ENCODE data around the gene SIRT2. TPM values are rescaled to one million over a fixed set of nuclear protein-coding genes. Genes with fewer than 3 reads are reported as not detected.

Gene SIRT2
- total RNA-seq, 4 donors from 2014 or later = 59.6 to 115 (median 74.5) TPM

DNA sequence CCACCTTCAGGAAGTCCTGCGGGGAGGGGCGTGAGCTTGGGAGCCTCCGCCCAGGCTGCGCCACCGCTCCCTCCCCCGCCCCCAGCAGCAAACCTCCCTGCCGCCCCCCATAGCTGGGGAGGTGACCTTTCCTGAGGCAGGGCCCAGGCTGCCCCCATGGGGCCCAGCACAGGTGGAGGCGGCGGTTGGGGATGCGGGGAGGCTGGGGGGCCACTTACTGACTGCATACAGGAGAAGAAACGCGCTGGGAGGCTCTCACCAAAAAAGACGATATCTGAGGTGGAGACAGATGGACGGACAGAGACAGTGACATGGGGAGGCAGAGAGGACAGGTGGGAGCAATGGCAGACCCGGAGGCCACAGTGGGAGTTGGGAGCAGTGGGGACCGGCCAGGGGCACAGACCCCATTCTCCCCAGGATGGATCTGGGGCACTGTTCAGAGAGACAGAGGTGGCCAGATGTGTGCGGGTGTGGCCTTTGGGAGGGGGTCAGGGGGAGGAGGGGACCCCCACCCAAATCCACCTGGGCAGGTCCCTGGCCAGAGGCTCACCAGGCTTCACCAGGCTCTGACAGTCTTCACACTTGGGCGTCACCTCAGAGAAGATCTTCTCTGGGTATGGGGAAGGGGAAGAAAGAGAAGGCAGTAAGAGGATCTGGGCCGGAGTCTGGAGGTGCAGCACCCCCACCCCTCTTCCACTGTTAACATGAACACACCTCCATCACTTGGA lies 18.4 kb downstream of the SIRT2 start:
- no peak for DNase-seq (ENCODE audit: low spot score)
- TF ChIP-seq, protein P1, sequence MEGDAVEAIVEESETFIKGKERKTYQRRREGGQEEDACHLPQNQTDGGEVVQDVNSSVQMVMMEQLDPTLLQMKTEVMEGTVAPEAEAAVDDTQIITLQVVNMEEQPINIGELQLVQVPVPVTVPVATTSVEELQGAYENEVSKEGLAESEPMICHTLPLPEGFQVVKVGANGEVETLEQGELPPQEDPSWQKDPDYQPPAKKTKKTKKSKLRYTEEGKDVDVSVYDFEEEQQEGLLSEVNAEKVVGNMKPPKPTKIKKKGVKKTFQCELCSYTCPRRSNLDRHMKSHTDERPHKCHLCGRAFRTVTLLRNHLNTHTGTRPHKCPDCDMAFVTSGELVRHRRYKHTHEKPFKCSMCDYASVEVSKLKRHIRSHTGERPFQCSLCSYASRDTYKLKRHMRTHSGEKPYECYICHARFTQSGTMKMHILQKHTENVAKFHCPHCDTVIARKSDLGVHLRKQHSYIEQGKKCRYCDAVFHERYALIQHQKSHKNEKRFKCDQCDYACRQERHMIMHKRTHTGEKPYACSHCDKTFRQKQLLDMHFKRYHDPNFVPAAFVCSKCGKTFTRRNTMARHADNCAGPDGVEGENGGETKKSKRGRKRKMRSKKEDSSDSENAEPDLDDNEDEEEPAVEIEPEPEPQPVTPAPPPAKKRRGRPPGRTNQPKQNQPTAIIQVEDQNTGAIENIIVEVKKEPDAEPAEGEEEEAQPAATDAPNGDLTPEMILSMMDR (IDR thresholded peaks at IDR 0.05) = no peak
- no peak for ATAC-seq (ENCODE audit: low FRiP score)

DNA sequence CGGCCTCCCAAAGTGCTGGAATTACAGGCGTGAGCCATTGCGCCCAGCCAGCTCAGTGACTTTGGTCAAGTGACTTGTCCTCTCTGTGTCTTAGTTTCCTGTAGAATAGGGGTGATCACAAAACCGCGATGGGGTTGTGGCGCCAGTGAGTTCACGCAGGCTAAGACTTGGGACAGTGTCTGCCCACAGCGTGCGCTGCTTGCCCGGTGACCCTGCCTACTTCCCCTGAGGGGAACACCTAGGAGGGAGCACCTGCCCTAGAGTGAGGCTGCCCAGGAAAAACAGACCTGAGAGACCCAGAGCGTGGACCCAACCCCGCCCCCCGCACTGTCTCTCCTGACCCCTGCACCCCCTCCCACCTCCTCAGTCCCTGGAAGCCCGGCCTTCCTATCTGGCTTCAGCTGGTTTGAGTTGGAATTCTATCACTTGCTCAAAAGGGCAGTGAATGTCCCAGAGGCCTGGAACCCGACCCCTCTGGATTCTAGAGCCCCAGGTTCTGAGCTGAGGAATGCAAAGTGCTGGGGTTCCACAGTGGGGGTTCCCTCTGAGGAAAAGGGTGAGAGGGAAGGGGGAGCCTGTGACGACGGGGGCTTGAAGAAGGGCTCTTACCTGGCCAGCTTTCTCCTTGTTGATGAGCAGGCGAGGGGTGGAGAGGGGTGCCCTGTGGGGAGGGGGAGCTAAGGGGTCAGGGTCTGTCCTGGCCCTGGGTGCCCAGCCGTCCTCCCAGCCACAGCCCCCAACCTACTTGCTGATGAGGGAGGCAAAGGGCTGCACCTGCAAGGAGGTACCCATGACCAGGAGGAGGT lies 19.1 kb downstream of the SIRT2 start:
- DNase-seq (ENCODE audit: low spot score) = no peak
- TF ChIP-seq, protein P1 (IDR thresholded peaks at IDR 0.05) = no peak
- no peak for ATAC-seq (ENCODE audit: low FRiP score)

DNA sequence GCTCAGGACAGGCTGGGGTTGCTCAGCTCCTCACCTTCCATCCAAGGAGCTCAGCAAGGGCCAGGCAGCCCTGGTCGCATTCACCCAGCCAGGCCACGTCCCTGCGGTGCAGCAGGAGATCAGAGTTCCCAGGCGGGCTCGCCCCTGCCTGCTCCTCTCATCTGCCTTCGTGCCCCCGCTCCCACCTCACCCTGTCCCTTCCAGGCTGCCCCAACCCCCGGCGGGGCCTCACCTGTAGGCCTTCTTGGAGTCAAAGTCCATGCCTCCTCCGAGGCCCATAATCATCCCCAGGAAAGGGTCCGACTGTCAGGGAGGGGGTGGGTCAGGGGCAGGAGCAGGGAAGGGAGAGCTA lies 20.0 kb downstream of the SIRT2 start:
- no peak for DNase-seq (ENCODE audit: low spot score)
- no peak for ATAC-seq (ENCODE audit: low FRiP score)
- TF ChIP-seq, protein P1 (IDR thresholded peaks at IDR 0.05) = no peak

DNA sequence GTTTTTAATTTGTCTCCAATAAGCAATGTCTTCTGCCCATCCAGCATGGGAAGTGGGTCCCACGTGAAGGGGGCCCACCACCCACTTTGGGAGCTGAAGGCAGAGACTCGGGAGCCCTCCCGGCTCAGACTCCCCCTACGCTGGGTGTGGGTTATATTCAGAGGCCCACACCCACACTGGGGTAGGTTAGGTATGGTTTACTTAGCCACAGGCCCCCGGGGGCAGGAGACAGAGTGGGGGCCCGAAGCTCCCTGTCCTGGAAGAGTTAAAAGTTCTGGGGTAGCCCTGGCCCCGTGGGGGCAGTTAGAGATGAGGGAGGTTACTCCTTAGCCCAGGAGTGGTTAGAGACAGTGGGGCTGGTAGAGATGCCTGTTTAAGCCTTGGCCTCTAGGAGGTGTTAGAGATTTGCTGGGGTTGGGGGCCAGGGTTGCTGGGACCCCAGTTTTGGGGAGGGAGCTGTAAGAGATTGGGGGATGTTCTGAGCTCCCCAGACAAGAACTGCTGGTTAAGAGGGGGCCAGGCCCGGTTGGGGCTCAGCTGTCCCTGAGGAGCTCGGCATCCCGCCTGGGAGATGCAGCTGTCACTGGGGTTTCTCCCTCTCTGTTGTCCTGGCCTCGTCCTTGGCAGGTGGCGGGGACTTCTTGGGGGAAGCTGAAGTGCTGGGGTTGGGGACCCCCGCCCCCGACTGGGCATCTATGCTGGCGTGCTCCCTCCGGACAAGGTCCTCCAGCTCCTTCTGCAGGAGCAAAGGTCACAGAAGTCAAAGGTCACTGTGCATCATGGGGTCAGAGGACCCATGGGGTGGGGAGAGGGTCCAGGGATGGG lies 20.6 kb downstream of the SIRT2 start:
- ATAC-seq (ENCODE audit: low FRiP score) = no peak
- DNase-seq (ENCODE audit: low spot score) = no peak
- TF ChIP-seq, protein P1 (IDR thresholded peaks at IDR 0.05) = no peak

DNA sequence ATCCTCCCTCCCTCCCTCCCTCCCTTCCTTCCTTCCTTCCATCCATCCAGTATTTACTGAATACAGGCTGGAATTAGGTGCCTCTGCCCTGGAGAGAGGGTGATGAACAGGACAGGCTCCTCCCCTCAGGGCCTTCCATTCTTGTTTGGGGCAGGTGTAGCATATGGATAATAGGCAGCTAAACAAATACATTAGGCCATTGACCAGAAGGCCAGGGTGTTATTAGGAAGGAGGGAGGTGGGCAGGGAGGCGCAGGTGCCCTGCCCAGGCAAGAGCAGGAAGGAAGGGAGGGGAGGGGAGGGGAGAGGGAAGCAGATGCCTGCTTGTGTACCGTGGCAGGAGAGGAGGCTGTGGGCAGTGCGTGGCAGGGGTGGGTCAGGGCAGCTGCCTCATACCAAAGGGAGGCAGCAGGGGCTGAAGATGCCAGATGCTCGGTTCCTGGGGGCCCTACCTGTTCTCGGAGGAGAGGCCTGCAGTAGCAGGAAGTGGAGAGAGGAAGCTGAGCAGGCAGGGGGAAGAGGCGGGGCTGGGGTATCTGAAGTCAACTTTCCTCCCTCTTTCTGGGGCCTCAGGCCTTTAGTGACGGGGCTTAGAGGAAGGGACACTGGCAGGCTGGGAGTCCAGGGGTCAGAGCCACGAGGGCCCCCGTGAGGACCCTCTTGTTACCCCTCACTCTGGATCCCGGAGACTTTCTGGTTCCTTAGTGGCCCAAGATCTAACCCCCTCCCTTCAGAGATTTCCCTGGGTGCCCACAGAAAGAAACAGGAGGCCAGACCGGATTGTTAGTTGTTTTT lies 21.4 kb downstream of the SIRT2 start, which contains the start of gene RINL:
RINL (minus strand) TSS at position 495 of the 794 bp plus-strand sequence. CDS start 1,533 bp downstream, outside the sequence.
- DNase-seq (ENCODE audit: low spot score) (no peak), ATAC-seq (ENCODE audit: low FRiP score) (no peak)
- TF ChIP-seq, protein P1 (IDR thresholded peaks at IDR 0.05) = no peak

All from omental fat pad (tissue), 4 donors.